HG02852 (cell line): ENCODE results near the gene OR2A5.
"Not testable (repeated sequence)": the region's sequence is repeated elsewhere in the genome, so short reads cannot be mapped to it uniquely, and the experiment has no call there.

Experiments
- ATAC-seq: cut with Tn5 transposase; IDR thresholded peaks from one replicate; pipeline ENCODE4 v1.9.1; 2021; ENCODE audit warnings: mild to moderate bottlenecking, moderate library complexity; ENCODE audit not compliant: unreplicated experiment

OR2A5 gene

GRCh38 chr7:144048648-144049047, at the start of gene OR2A5:
Gene OR2A5 (plus strand): TSS chr7:144048948. CDS start chr7:144050402, 1,454 bp downstream.
- no peak for ATAC-seq

GRCh38 chr7:144000020-144000419, 48.7 kb upstream of the OR2A5 start, which contains the start of gene OR6B1:
Gene OR6B1 (plus strand): TSS chr7:144000320. CDS start chr7:144003997, 3,677 bp downstream.
- no peak for ATAC-seq

- ATAC-seq: no peak
These were observed 47.2 kb upstream of the OR2A5 start for GRCh38 chr7:144001543-144001942.

GRCh38 chr7:144004703-144005102, 44.0 kb upstream of the OR2A5 start:
- ATAC-seq: no peak

GRCh38 chr7:144006029-144006691, 42.6 kb upstream of the OR2A5 start:
- ATAC-seq: no peak

GRCh38 chr7:144006692-144007042, 42.1 kb upstream of the OR2A5 start:
- no peak for ATAC-seq

GRCh38 chr7:144009361-144009760, 39.4 kb upstream of the OR2A5 start:
- no peak for ATAC-seq

GRCh38 chr7:144010061-144010460, 38.7 kb upstream of the OR2A5 start:
- ATAC-seq: not testable (repeated sequence)

- not testable (repeated sequence) for ATAC-seq
These were observed 37.9 kb upstream of the OR2A5 start for GRCh38 chr7:144010821-144011220.

GRCh38 chr7:144011458-144012230, 37.1 kb upstream of the OR2A5 start:
- ATAC-seq: no peak

GRCh38 chr7:144018065-144018464, 30.7 kb upstream of the OR2A5 start:
- no peak for ATAC-seq

- peak; percentile 64 for ATAC-seq
These were observed 29.3 kb upstream of the OR2A5 start for GRCh38 chr7:144019457-144019856.

- no peak for ATAC-seq
These were observed 28.4 kb upstream of the OR2A5 start for GRCh38 chr7:144020340-144020739.

GRCh38 chr7:144022169-144022568, 26.6 kb upstream of the OR2A5 start:
- no peak for ATAC-seq

GRCh38 chr7:144023171-144023827, 25.4 kb upstream of the OR2A5 start:
- ATAC-seq: no peak

GRCh38 chr7:144024213-144024612, 24.5 kb upstream of the OR2A5 start:
- ATAC-seq: no peak

GRCh38 chr7:144026203-144026883, 22.4 kb upstream of the OR2A5 start:
- no peak for ATAC-seq

GRCh38 chr7:144027070-144027469, 21.7 kb upstream of the OR2A5 start:
- no peak for ATAC-seq

GRCh38 chr7:144027974-144028373, 20.8 kb upstream of the OR2A5 start:
- no peak for ATAC-seq

GRCh38 chr7:144028547-144028946, 20.2 kb upstream of the OR2A5 start:
- ATAC-seq: no peak

GRCh38 chr7:144032516-144032915, 16.2 kb upstream of the OR2A5 start:
- ATAC-seq: no peak
